DMS53 (cell line): ENCODE measurements around the gene LAMB4.

Experiments
- DNase-seq: peaks from one replicate; lab custom pipeline; 2025; lab: John Stamatoyannopoulos, UW

The LAMB4 gene

DNA sequence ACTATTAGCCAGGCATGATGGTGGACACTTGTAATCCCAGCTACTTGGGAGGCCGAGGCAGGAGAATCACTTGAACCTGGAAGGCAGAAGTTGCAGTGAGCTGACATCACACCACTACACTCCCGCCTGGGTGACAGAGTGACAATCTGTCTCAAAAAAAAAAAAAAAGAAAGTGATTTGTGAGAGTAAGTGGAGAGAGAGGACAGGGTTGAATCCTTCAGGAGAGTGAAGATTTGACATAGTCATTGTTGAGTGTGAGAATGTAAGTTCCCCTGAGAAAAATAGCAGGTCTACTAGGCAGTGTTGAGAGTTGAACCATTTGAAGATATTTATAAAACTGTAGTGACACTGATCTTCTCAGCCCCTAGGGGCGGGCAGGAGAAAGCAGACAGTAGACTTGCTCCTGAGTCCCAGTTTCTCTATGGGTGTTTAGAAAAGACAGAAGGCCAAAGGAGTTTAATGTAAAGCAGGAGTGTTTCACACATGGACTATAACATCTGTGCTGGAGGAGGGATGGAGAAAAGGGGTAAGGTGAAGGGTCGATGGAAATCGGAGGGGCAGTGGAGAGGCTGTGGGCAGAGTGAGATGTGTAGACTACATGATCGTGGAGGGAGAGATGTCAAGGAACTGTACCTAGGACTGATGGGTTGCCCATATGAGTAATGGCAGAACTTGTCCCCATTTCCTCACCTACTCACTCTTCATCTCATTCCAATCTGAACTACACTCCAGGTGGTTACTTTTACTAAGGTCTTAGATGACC, 13.7 kb upstream of the LAMB4 start:
- peak; percentile 10 for DNase-seq

GRCh38 chr7:108142675-108143259, 12.6 kb upstream of the LAMB4 start:
- no peak for DNase-seq

DNA sequence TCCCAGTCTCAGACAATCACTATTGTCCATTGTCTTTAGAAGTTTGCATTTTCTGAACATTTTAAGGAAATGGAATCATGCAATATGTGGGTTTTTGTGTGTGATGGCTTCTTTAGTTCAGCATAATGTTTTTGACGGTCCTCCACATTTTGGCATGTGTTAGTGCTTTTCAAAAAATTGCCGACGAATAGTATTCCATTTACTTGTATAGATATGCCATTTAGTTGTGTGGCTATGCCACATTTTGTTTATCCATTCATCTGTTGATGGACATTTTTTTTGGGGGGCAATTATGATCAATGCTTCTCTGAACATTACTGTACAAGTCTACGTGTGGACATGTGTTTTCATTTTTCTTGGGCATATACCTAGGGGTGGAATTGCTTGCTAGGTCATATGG, 12.0 kb upstream of the LAMB4 start:
- no peak for DNase-seq

DNA sequence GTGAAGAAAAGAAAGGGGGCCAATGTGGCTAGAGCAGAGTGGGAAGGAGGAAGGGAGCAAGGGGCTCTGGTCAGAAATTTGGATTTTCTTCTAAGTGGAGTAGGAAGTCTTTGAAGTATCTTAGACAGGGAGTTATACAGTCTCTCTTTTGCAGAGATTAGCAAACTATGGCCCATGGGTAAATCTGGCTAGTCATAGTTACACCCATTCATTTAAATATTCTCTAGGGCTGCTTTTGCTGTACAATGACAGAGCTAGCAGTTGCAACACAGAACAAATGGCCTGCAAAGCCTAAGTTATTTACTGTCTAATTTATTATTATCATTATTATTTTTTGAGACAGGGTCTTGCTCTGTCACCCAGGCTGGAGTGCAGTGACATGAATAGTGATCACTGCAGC, 10.5 kb upstream of the LAMB4 start:
- no peak for DNase-seq

DNA sequence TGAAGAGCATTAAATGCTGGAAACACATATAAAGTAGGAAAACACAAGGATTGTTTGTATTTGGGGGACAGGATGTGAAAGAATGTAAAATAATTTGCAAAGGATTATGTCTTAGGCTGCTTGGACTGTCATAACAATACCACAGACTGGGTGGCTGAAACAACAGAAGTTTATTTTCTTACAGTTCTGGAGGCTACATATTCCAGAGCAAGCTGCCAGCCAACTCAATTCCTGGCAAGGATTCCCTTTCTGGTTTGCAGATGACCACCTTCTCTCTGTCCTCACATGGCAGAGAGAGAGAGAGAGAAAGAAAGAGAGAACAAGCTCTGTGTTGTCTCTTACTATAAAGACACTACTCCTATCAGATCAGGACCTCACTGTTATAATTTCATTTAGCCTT, 8.8 kb upstream of the LAMB4 start:
- no peak for DNase-seq

DNA sequence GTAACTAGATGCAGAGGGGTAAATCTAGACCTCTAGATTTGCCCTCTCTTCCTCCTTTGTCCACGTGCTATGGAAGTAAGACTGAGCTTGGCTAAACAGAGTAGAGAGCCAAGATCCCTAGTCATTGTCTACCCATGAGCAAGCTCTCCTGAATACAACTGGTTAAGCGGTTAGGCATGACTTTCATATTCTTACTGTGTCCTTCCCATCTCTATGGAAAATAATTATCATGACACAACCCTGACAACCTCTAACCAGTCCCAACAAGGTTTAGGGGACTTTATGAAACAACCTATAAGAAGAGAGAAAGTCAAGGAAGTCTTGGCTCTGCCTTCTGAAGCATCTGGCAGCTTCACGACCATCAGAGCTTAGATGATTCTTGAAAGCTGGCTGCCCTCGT, 7.8 kb upstream of the LAMB4 start:
- DNase-seq, result no peak

- DNase-seq, result no peak
Measured at GRCh38 chr7:108137040-108137439, 6.9 kb upstream of the LAMB4 start.

GRCh38 chr7:108136191-108136688, 6.1 kb upstream of the LAMB4 start:
- DNase-seq, result no peak

- DNase-seq, result no peak
Measured at GRCh38 chr7:108135446-108136190, 5.5 kb upstream of the LAMB4 start.

DNA sequence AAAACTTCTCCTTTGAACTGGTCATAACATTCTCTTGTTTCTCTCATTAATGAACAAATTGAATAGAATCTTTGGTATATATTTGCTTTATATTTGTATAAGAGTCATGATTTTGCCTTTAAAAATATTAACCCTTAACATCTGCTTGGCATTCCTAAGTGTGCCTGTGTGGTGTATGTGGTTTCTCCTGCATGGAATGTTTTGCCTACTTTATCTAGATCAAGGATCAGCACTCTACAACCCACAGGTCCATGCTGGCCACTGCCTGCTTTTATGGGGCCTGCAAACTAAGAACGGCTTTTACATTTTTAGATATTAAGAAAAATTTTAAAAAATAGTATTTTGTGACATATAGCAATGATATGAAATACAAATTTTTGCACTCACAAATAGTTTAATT, 4.3 kb upstream of the LAMB4 start:
- DNase-seq, result no peak

- no peak for DNase-seq
Measured at GRCh38 chr7:108132551-108133265, 2.5 kb upstream of the LAMB4 start.

- DNase-seq, result no peak
Measured at GRCh38 chr7:108129018-108129965, 869 bp downstream of the LAMB4 start.

DNA sequence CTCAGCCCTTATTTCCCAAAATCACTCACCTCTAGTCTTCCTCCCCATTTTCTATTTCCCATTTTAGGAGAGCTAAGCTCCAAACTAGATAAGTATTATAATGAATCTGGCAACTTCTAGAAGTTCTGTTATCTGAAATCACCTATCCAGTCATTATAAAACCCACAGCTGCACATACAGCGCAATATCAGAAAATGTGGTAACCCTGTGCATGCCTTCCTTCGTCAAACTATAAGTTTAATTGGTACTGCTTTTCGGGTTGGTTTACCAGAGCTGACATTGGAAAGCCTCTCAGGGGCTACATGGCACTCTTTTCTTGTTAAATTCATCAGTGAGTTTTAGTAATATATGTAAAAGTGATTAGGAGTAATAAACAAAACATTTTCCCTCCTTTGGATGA, 1.6 kb downstream of the LAMB4 start:
- DNase-seq, result no peak

- DNase-seq, result no peak
Measured at GRCh38 chr7:108127461-108127860, 2.7 kb downstream of the LAMB4 start.

DNA sequence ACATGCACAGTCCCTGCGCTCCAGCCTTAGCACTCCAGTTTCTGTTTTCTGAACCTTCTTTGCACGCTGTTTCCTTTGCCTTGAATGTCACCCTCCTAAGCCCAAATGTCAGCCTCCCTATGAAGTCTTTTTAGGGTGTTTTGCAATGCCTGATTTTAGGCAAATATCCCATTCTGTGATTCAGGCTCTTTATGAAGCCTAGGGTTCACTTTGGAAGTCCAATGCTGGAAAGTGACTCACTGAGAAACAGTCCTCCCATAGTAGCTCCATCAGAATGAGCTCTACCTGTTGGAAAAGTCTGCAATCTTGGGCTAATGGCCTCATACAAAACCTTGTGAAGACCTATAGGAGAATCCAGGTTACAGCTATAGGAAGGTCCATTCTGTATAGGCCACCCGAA, 5.3 kb downstream of the LAMB4 start:
- DNase-seq, result no peak

DNA sequence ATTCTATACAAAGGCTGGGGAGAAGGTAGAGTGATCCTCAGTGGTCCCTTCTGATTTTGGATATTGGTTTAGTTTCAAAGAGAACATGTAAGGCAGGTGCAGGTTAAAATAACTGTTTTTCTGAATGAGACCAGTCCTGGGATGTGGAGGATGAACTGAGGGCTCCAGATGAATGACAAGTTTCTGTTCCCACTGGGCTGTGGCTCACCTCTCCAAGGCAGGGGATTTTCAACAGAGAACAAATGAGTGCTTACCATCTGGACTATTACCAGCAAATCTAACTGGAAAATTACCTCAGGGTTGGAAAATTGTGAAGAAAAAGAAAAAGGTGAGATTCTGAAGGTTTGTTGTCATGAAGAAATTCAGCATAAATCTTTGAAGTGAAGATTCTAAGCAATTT, 8.0 kb downstream of the LAMB4 start:
- DNase-seq, result no peak

DNA sequence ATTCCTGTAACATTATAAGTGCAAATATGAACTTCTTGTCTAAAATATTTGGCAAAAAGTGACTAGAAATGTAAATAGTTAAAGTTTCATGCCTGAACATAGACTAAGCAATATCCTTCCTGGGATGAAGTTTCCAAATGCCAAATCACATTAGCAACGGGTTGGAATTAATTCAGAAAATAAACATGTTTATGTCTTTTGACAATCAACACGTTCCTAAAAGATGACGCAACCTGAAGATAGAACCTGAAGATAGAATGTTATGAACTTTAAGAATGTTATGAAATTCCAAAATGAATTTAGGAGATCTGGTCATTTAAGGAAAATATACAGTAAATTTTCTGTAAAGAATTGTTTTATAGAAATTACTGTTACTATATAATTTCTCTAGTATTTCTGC, 9.2 kb downstream of the LAMB4 start:
- no peak for DNase-seq

GRCh38 chr7:108120196-108120595, 10.0 kb downstream of the LAMB4 start:
- DNase-seq, result no peak

DNA sequence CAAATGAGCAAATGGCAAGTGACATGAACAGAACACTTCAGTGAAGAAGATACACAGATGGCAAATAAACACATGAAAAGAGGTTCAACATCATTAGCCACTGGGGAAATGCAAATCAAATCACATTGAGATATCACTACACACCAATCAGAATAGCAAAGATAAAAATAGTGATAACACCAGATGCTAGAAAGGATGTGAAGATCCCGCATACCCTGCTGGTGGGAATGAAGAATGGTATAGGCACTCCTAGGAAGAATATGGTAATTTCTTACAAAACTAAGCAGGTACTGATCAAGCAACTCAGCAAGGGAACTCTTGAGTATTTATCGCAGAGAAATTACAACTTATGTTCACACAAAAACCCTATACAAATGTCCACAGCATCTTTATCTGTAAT, 11.2 kb downstream of the LAMB4 start:
- DNase-seq, result no peak

GRCh38 chr7:108114117-108114841, 15.9 kb downstream of the LAMB4 start:
- peak; percentile 82 for DNase-seq

DNA sequence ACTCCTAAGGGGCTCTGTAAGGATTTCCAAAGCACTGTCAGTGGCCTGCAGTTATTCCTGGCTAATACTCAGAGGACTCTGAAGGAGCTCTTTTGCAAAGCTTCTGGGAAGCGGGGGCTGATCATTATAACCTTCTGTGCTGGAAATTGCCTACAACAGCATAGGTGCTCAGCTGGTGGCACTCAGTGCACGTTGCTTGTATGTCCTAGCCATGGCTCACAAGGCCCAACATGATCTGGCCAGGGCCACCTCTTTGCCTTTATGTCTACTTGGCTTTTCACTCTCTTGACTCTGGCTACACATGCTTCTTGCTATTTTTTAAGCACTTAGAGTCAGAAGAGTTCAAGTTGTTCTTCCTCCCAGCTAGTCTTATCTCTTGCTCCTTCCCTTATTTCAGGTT, 17.5 kb downstream of the LAMB4 start:
- DNase-seq, result no peak
